Adrenal gland (tissue), 12 donors: ENCODE measurements around the gene KLF6. TPM values are rescaled to one million over a fixed set of nuclear protein-coding genes. Genes with fewer than 3 reads are reported as not detected.

ENCODE experiments used
- DNase-seq, 7 donors: peaks; one replicate each; pipeline ENCODE4 v3.0.0-alpha.2; 2019 to 2020
- H3K27ac ChIP-seq, 5 donors: fragments of 200-600 bp; sonication (generic) in 4 of 5; 1 replicate in 3 of 5; 2 replicates in 2 of 5; pipeline versions ENCODE4 v1.5.1 to v1.8.0; 2016 to 2020; ENCODE audit warnings: mild to moderate bottlenecking in 1 of 5
- H3K27me3 ChIP-seq: fragments of 200-600 bp; 2 replicates; pipeline ENCODE4 v1.8.0; 2021
- H3K36me3 ChIP-seq, 2 donors: fragments of 200-600 bp; replicated peaks in 1 of 2; 1 replicate in 1 of 2; 2 replicates in 1 of 2; pipeline versions ENCODE4 v1.5.1 to v1.8.0; 2018 to 2022
- H3K4me1 ChIP-seq, 2 donors: fragments of 200-600 bp; replicated peaks in 1 of 2; 1 replicate in 1 of 2; 2 replicates in 1 of 2; pipeline versions ENCODE4 v1.5.1 to v1.8.0; 2018 to 2021
- H3K4me3 ChIP-seq, 4 donors: fragments of 200-600 bp; sonication (generic) in 3 of 4; one replicate each; pipeline ENCODE4 v1.5.1; 2016 to 2018
- H3K9me3 ChIP-seq, 3 donors: fragments of 200-600 bp; sonication (generic) in 1 of 3; replicated peaks in 1 of 3; 1 replicate in 2 of 3; 2 replicates in 1 of 3; pipeline versions ENCODE4 v1.5.1 to v1.8.0; 2016 to 2021
- POLR2A ChIP-seq, 2 donors: fragments of 450-650 bp; IDR thresholded peaks; one replicate each; pipeline ENCODE4 v1.6.1; 2017; ENCODE audit warnings: antibody characterized with exemption in 2 of 2, mild to moderate bottlenecking in 2 of 2, moderate library complexity in 1 of 2
- WGBS, 4 donors: extraction: QIAGEN DNeasy Blood & Tissue Kit in 2 of 4; methylation state at CpG; one replicate each; pipeline versions ENCODE4 v1.1.5 to v1.1.7; 2013 to 2017; 5-methylcytosine and 5-hydroxymethylcytosine counted together
- intact Hi-C, 2 donors: fragments of 100-400 bp; cut with DNase I; formaldehyde crosslinking; loops; one replicate each; pipeline versions ENCODE4 v1.14.1 to v1.15.0; 2022 to 2023
- polyA plus RNA-seq, 3 donors: library from polyadenylated mRNA; stranded (reverse); fragments of 200-250 nt in 2 of 3; fragments of 350-450 nt in 1 of 3; fragmentation: Illumina TruSeq in 1 of 3; extraction: RNeasy Lipid Tissue Mini Kit (QIAGEN cat#74804) in 1 of 3; gene quantifications; one replicate each; pipeline ENCODE4 v1.2.3, GENCODE V29; 2013 to 2014
- total RNA-seq, 9 donors: library from RNA; depleted of rRNA in 4 of 9; stranded (reverse); fragments of >200 nt in 4 of 9; fragments of 120-200 nt in 1 of 9; fragmentation: NEBNext Ultra II Directional in 1 of 9; extraction: Animal tissue kit (Norgen Biotek cat#: 25700) in 1 of 9; gene quantifications; one replicate each; pipeline versions ENCODE4 v1.1.0 to v1.2.4, GENCODE V29; 2013 to 2023
- TF ChIP-seq, protein P1 (sequence below), 6 experiments: fragments of 450-650 bp in 4 of 6; fragments of 200-600 bp in 2 of 6; sonication (generic) in 1 of 6; IDR thresholded peaks; 1 replicate in 5 of 6; 2 replicates in 1 of 6; pipeline versions ENCODE4 v1.5.1 to v1.8.0; 2016 to 2021; ENCODE audit warnings: antibody characterized with exemption in 6 of 6, mild to moderate bottlenecking in 2 of 6, moderate library complexity in 1 of 6
- donor health status: healthy with polysubstance abuse.
- donor health status: Bipolar disorder and iron deficiency.
- donor health status: DM: yes; HTN: yes; CAD: no.
- donor health status: DM: no; HTN: no; CAD: no.
- donor health status: DM: no; HTN: no; CAD: no.
- donor health status: DM: yes; HTN: yes; CAD: no.

The KLF6 gene
- total and polyA plus RNA-seq, 12 donors: 14.4 to 70.2 (median 26.8) TPM

DNA sequence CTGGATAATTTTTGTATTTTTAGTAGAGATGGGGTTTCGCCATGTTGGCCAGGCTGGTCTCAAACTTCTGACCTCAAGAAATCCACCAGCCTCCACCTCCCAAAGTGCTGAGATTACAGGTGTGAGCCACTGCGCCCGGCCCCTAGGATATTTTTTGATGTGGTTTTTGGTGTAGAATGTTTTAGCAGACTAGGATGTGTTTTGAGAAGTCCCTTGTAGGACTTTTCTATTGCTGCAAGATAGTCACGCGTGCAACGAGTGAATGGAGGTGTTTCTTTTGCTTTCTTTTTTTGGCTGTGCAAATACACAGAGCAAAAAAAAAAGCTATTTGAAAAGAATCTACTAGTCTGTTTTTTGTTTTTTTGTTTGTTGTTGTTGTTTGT is 29.8 kb upstream of the KLF6 start:
- WGBS, 4 donors: 90 to 97% (median 95%) methylated on average over 6 of the region's 6 CpGs
- no peak overlapping the region for H3K27ac ChIP-seq
- intact Hi-C loops: no loop called here
- peaks cover 4 to 17% of the 10 kb centered on the region in 2 donors for H3K4me1 ChIP-seq
- H3K9me3 ChIP-seq: no peaks in the 10 kb centered on the region
- no peak for DNase-seq
- no peaks in the 10 kb centered on the region for H3K27me3 ChIP-seq
- no peak overlapping the region for H3K4me3 ChIP-seq
- TF ChIP-seq POLR2A (IDR thresholded peaks at IDR 0.05): no peak
- TF ChIP-seq, protein P1, sequence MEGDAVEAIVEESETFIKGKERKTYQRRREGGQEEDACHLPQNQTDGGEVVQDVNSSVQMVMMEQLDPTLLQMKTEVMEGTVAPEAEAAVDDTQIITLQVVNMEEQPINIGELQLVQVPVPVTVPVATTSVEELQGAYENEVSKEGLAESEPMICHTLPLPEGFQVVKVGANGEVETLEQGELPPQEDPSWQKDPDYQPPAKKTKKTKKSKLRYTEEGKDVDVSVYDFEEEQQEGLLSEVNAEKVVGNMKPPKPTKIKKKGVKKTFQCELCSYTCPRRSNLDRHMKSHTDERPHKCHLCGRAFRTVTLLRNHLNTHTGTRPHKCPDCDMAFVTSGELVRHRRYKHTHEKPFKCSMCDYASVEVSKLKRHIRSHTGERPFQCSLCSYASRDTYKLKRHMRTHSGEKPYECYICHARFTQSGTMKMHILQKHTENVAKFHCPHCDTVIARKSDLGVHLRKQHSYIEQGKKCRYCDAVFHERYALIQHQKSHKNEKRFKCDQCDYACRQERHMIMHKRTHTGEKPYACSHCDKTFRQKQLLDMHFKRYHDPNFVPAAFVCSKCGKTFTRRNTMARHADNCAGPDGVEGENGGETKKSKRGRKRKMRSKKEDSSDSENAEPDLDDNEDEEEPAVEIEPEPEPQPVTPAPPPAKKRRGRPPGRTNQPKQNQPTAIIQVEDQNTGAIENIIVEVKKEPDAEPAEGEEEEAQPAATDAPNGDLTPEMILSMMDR (IDR thresholded peaks at IDR 0.05): no peak
- no peaks in the 10 kb centered on the region for H3K36me3 ChIP-seq

DNA sequence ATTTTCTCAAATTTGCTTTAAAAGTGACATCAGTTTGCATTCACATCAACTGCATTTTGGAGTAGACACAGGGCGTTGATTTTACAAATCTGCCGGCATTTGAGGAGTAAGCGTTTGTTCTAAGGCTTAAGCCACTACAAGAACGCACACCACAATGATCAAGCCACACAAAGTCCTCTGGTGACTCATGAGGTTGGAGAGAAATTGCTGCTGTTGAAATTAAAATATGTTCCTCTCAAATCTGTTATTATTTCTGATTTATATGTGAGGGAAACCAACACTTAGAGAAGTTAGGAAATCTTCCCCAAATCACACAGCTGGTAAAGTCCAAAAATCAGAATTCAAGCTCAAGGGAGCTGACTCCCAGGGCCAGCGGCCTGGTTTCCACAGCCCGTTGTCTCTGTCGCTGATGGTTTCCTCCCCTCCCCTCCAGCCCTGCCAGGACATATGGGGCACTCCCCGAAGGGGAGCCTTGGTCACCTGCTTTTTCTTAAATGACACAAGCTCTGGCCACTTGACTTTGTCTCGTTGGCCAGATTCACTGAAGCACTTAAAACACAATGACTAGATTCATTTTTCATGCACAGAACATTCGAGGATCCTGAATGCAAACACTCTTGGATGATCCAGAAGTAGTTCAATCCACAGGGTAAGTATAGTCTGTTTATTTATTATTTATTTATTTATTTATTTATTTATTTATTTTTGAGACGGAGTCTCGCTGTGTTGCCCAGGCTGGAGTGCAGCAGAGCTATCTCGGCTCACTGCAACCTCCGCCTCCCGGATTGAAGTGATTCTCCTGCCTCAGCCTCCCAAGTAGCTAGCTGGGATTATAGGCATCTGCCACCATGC is 29.2 kb upstream of the KLF6 start:
- no peaks in the 10 kb centered on the region for H3K27me3 ChIP-seq
- no peaks in the 10 kb centered on the region for H3K9me3 ChIP-seq
- no peak for DNase-seq
- H3K36me3 ChIP-seq: no peaks in the 10 kb centered on the region
- TF ChIP-seq POLR2A (IDR thresholded peaks at IDR 0.05): no peak
- TF ChIP-seq, protein P1 (IDR thresholded peaks at IDR 0.05): no peak
- H3K27ac ChIP-seq: no peak overlapping the region
- whole genome bisulfite sequencing, 4 donors: 85 to 92% (median 91%) methylated on average over 15 of the region's 15 CpGs
- intact Hi-C loops: no loop called here
- H3K4me1 ChIP-seq: peaks cover 4 to 17% of the 10 kb centered on the region in 2 donors
- H3K4me3 ChIP-seq: no peak overlapping the region

DNA sequence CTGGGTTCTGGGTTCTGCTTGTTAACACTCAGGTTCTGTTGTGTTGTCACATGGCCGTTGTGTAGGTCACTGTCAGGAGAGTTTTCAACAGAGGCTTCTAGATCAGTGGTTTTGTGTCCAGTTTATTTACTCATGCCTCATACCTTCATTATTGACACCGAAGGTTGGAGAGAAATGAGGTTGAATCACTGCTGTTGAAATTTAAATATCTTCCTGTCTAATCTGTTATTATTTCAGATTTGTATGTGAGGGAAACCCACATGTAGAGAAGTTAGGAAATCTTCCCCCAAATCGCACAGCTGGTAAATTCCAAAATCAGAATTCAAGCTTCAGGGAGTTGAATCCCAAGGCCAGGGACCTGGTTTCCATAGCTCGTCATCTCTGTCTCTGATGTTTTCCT is 28.3 kb upstream of the KLF6 start:
- H3K4me1 ChIP-seq: peaks cover 4 to 17% of the 10 kb centered on the region in 2 donors
- TF ChIP-seq, protein P1 (IDR thresholded peaks at IDR 0.05): no peak
- no peak for TF ChIP-seq POLR2A (IDR thresholded peaks at IDR 0.05)
- H3K4me3 ChIP-seq: no peak overlapping the region
- intact Hi-C loops: no loop called here
- H3K27me3 ChIP-seq: no peaks in the 10 kb centered on the region
- no peak for DNase-seq
- no peaks in the 10 kb centered on the region for H3K36me3 ChIP-seq
- H3K27ac ChIP-seq: no peak overlapping the region
- 88 to 95% (median 92%) methylated on average over 4 of the region's 4 CpGs for WGBS, 4 donors
- H3K9me3 ChIP-seq: no peaks in the 10 kb centered on the region

DNA sequence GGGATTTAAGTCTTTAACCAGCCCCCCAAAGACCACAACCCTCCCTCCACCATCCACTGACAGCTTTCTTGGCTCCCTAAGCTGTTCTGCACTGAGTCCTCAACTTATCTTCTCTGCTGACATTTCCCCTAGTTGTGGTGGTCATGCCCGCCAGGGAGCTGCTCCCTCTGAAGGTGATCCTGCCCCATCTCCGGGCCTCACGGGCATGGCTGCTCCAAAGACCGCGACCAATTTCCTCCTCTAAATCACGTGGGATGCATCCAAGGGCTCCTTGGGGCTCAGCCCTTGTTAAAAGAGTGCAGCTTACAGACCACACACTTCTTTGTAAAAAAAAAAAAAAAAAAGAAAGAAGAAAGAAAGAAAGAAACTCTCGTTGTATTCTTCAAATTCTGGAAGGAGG is 27.1 kb upstream of the KLF6 start:
- TF ChIP-seq, protein P1 (IDR thresholded peaks at IDR 0.05): no peak
- TF ChIP-seq POLR2A (IDR thresholded peaks at IDR 0.05): no peak
- DNase-seq: no peak
- Histone ChIP-seq H3K36me3 (no peaks in the 10 kb centered on the region), H3K27me3 (no peaks in the 10 kb centered on the region), H3K4me1 (peaks cover 4 to 17% of the 10 kb centered on the region in 2 donors), H3K9me3 (no peaks in the 10 kb centered on the region), H3K4me3 (no peak overlapping the region), H3K27ac (peak overlapping the region in 1 of 5 donors; percentile 75)
- 76 to 90% (median 85%) methylated on average over 5 to 7 of the region's 7 CpGs for WGBS, 4 donors
- intact Hi-C loops: no loop called here
